ENCODE results near the gene DGKG.
A peak's percentile ranks its signal among the peaks of the same experiment; 100 is the strongest.

The DGKG gene

GRCh38 chr3:186248850-186249249, 113.2 kb downstream of the DGKG start:
- Mint-ChIP-seq H3K27me3 (ENCODE audit: low read depth, poor library complexity) (peaks cover 10% of the 10 kb centered on the region), H3K4me3 (no peak overlapping the region), H3K27ac (no peak overlapping the region), H3K36me3 (ENCODE audit: low read depth) (no peaks in the 10 kb centered on the region), H3K9me3 (no peaks in the 10 kb centered on the region), H3K4me1 (no peaks in the 10 kb centered on the region)
- no peak for TF ChIP-seq CTCF (IDR thresholded peaks at IDR 0.05)
- no peak for DNase-seq

- Mint-ChIP-seq H3K4me3 (no peak overlapping the region), H3K27ac (no peak overlapping the region), H3K27me3 (ENCODE audit: low read depth, poor library complexity) (peaks cover 6% of the 10 kb centered on the region), H3K9me3 (no peaks in the 10 kb centered on the region), H3K4me1 (peaks cover 3% of the 10 kb centered on the region), H3K36me3 (ENCODE audit: low read depth) (no peaks in the 10 kb centered on the region)
- TF ChIP-seq CTCF (IDR thresholded peaks at IDR 0.05): no peak
- DNase-seq: no peak
Measured at GRCh38 chr3:186247821-186248814, 113.9 kb downstream of the DGKG start.

DNA sequence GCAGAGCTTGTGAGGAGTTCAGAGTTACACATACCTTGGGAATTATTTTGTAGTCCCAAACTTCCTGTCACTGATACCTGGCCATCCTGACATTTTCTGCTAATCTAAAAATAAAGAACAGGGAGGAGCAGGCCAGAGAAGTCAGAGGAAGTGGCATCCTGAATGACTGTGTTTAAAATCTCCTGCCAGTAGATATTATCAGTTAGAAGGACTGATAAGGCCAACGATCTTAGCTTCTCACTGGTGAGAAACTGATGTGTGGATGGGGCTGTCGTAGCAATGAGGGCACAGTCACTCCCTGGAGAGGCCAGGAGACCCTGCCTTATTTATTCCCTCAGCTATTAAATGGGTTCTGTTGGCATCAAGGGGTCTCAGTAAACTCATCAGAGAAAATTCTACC, 115.1 kb downstream of the DGKG start:
- Mint-ChIP-seq H3K4me1 (peaks cover 9% of the 10 kb centered on the region), H3K4me3 (no peak overlapping the region), H3K27me3 (ENCODE audit: low read depth, poor library complexity) (peaks cover 8% of the 10 kb centered on the region), H3K27ac (no peak overlapping the region), H3K36me3 (ENCODE audit: low read depth) (no peaks in the 10 kb centered on the region), H3K9me3 (no peaks in the 10 kb centered on the region)
- TF ChIP-seq CTCF (IDR thresholded peaks at IDR 0.05): no peak
- DNase-seq: no peak

GRCh38 chr3:186244016-186244415, 118.0 kb downstream of the DGKG start:
- TF ChIP-seq CTCF (IDR thresholded peaks at IDR 0.05): no peak
- H3K9me3 Mint-ChIP-seq: no peaks in the 10 kb centered on the region
- H3K36me3 Mint-ChIP-seq (ENCODE audit: low read depth): no peaks in the 10 kb centered on the region
- peaks cover 13% of the 10 kb centered on the region for H3K27me3 Mint-ChIP-seq (ENCODE audit: low read depth, poor library complexity)
- H3K27ac Mint-ChIP-seq: no peak overlapping the region
- no peak for DNase-seq
- H3K4me3 Mint-ChIP-seq: no peak overlapping the region
- H3K4me1 Mint-ChIP-seq: peaks cover 22% of the 10 kb centered on the region

- H3K27me3 Mint-ChIP-seq (ENCODE audit: low read depth, poor library complexity): peaks cover 17% of the 10 kb centered on the region
- H3K4me3 Mint-ChIP-seq: no peak overlapping the region
- no peaks in the 10 kb centered on the region for H3K9me3 Mint-ChIP-seq
- H3K4me1 Mint-ChIP-seq: peaks cover 28% of the 10 kb centered on the region
- DNase-seq: peak; percentile 44
- no peaks in the 10 kb centered on the region for H3K36me3 Mint-ChIP-seq (ENCODE audit: low read depth)
- H3K27ac Mint-ChIP-seq: no peak overlapping the region
- peak; percentile 34 for TF ChIP-seq CTCF (IDR thresholded peaks at IDR 0.05)
Measured at GRCh38 chr3:186241910-186242821, 119.9 kb downstream of the DGKG start.

Data from nephron progenitor cell (in vitro differentiated cells).